ENCODE results near the gene NMT1.
A peak's percentile ranks its signal among the peaks of the same experiment; 100 is the strongest.

NMT1 gene

GRCh38 chr17:45092911-45093430 is 31.9 kb downstream of the NMT1 start:
- H3K4me1 ChIP-seq (ENCODE audit: control insufficient read depth, low read length): peaks cover 6% of the 10 kb centered on the region; the same call in 1 of the 2 replicates
- no peaks in the 10 kb centered on the region for H3K9me2 ChIP-seq (replicated peaks; ENCODE audit: control insufficient read depth, low read length)
- H3K27ac ChIP-seq (ENCODE audit: low read depth, low read length): no peak overlapping the region
- no peak overlapping the region for H3K4me2 ChIP-seq (ENCODE audit: low read length)
- H3K4me3 ChIP-seq (ENCODE audit: low read length): no peak overlapping the region
- TF ChIP-seq, protein P1, sequence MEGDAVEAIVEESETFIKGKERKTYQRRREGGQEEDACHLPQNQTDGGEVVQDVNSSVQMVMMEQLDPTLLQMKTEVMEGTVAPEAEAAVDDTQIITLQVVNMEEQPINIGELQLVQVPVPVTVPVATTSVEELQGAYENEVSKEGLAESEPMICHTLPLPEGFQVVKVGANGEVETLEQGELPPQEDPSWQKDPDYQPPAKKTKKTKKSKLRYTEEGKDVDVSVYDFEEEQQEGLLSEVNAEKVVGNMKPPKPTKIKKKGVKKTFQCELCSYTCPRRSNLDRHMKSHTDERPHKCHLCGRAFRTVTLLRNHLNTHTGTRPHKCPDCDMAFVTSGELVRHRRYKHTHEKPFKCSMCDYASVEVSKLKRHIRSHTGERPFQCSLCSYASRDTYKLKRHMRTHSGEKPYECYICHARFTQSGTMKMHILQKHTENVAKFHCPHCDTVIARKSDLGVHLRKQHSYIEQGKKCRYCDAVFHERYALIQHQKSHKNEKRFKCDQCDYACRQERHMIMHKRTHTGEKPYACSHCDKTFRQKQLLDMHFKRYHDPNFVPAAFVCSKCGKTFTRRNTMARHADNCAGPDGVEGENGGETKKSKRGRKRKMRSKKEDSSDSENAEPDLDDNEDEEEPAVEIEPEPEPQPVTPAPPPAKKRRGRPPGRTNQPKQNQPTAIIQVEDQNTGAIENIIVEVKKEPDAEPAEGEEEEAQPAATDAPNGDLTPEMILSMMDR (IDR thresholded peaks at IDR 0.05; ENCODE audit: low read depth, low read length, poor library complexity, severe bottlenecking): no peak
- H3K27me3 ChIP-seq (ENCODE audit: control insufficient read depth, low read length): no peaks in the 10 kb centered on the region
- H3K36me3 ChIP-seq (ENCODE audit: control insufficient read depth, low read length): peaks cover 77% of the 10 kb centered on the region
- H3F3A ChIP-seq (ENCODE audit: control insufficient read depth, insufficient read depth): peaks cover 3% of the 10 kb centered on the region; the same call in 1 of the 2 replicates
- no peaks in the 10 kb centered on the region for H3K9me3 ChIP-seq (ENCODE audit: control insufficient read depth, insufficient read depth, low read length)
- H3K79me2 ChIP-seq (ENCODE audit: control insufficient read depth, low read length): no peaks in the 10 kb centered on the region
- no peaks in the 10 kb centered on the region for H4K20me1 ChIP-seq (ENCODE audit: control insufficient read depth, insufficient read depth, low read depth, low read length)

DNA sequence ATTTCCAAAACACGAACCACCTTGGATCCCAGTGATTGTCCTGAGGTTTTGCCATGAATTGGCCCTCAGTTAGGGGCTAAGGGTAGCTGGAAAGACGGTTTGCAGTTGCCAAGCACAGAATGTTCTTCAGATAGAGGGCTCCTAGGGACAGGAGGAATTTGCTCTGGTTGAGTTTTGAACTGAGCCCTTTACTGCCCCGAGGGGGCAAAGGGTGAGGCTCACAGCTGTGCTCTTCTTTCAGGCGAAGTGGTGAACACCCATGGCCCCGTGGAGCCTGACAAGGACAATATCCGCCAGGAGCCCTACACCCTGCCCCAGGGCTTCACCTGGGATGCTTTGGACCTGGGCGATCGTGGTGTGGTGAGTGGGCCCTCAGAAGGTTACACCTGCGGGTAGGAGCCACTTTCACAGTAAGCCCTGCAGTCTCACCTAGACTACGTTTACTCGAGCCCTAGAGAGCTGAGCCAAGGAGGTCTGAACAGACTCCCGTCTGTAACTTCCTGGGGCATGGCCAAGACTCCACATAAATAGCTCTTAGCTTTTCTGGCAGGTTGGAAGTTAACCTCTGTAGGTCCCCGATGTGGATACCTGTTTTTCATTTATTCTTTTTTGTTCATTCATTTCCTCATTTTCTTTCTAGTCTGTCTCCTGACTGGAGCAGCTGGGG is 32.5 kb downstream of the NMT1 start:
- Histone ChIP-seq H3K4me1 (ENCODE audit: control insufficient read depth, low read length) (peaks cover 6% of the 10 kb centered on the region; the same call in 1 of the 2 replicates), H3K27me3 (ENCODE audit: control insufficient read depth, low read length) (no peaks in the 10 kb centered on the region), H3F3A (ENCODE audit: control insufficient read depth, insufficient read depth) (peaks cover 3% of the 10 kb centered on the region; the same call in 1 of the 2 replicates), H3K79me2 (ENCODE audit: control insufficient read depth, low read length) (no peaks in the 10 kb centered on the region), H4K20me1 (ENCODE audit: control insufficient read depth, insufficient read depth, low read depth, low read length) (no peaks in the 10 kb centered on the region), H3K9me2 (replicated peaks; ENCODE audit: control insufficient read depth, low read length) (no peaks in the 10 kb centered on the region), H3K4me3 (ENCODE audit: low read length) (no peak overlapping the region), H3K9me3 (ENCODE audit: control insufficient read depth, insufficient read depth, low read length) (no peaks in the 10 kb centered on the region), H3K27ac (ENCODE audit: low read depth, low read length) (no peak overlapping the region), H3K36me3 (ENCODE audit: control insufficient read depth, low read length) (peaks cover 79% of the 10 kb centered on the region), H3K4me2 (ENCODE audit: low read length) (no peak overlapping the region)
- TF ChIP-seq, protein P1 (IDR thresholded peaks at IDR 0.05; ENCODE audit: low read depth, low read length, poor library complexity, severe bottlenecking): no peak
- TF ChIP-seq EZH2phosphoT487 (IDR thresholded peaks at IDR 0.05; ENCODE audit: borderline replicate concordance, low read length): no peak

- H3K36me3 ChIP-seq (ENCODE audit: control insufficient read depth, low read length): peaks cover 77% of the 10 kb centered on the region
- TF ChIP-seq, protein P1 (IDR thresholded peaks at IDR 0.05; ENCODE audit: low read depth, low read length, poor library complexity, severe bottlenecking): peak; percentile 66
- TF ChIP-seq EZH2phosphoT487 (IDR thresholded peaks at IDR 0.05; ENCODE audit: borderline replicate concordance, low read length): no peak
- no peak overlapping the region for H3K4me2 ChIP-seq (ENCODE audit: low read length)
- H3K27me3 ChIP-seq (ENCODE audit: control insufficient read depth, low read length): no peaks in the 10 kb centered on the region
- peaks cover 3% of the 10 kb centered on the region; the same call in 1 of the 2 replicates for H3F3A ChIP-seq (ENCODE audit: control insufficient read depth, insufficient read depth)
- H4K20me1 ChIP-seq (ENCODE audit: control insufficient read depth, insufficient read depth, low read depth, low read length): no peaks in the 10 kb centered on the region
- no peaks in the 10 kb centered on the region for H3K79me2 ChIP-seq (ENCODE audit: control insufficient read depth, low read length)
- H3K9me3 ChIP-seq (ENCODE audit: control insufficient read depth, insufficient read depth, low read length): no peaks in the 10 kb centered on the region
- H3K4me3 ChIP-seq (ENCODE audit: low read length): no peak overlapping the region
- peaks cover 6% of the 10 kb centered on the region; the same call in 1 of the 2 replicates for H3K4me1 ChIP-seq (ENCODE audit: control insufficient read depth, low read length)
- no peaks in the 10 kb centered on the region for H3K9me2 ChIP-seq (replicated peaks; ENCODE audit: control insufficient read depth, low read length)
- no peak overlapping the region for H3K27ac ChIP-seq (ENCODE audit: low read depth, low read length)
Observed at GRCh38 chr17:45096141-45096540, 35.0 kb downstream of the NMT1 start.

All from DOHH2 (cell line).